ENCODE measurements around the gene SSH3. TPM values are rescaled to one million over a fixed set of nuclear protein-coding genes. Genes with fewer than 3 reads are reported as not detected.
A peak's percentile ranks its signal among the peaks of the same experiment; 100 is the strongest.

SSH3 gene
- total RNA-seq, 3 donors from 2014 or later, result 28.8 to 55.2 (median 34.4) TPM

DNA sequence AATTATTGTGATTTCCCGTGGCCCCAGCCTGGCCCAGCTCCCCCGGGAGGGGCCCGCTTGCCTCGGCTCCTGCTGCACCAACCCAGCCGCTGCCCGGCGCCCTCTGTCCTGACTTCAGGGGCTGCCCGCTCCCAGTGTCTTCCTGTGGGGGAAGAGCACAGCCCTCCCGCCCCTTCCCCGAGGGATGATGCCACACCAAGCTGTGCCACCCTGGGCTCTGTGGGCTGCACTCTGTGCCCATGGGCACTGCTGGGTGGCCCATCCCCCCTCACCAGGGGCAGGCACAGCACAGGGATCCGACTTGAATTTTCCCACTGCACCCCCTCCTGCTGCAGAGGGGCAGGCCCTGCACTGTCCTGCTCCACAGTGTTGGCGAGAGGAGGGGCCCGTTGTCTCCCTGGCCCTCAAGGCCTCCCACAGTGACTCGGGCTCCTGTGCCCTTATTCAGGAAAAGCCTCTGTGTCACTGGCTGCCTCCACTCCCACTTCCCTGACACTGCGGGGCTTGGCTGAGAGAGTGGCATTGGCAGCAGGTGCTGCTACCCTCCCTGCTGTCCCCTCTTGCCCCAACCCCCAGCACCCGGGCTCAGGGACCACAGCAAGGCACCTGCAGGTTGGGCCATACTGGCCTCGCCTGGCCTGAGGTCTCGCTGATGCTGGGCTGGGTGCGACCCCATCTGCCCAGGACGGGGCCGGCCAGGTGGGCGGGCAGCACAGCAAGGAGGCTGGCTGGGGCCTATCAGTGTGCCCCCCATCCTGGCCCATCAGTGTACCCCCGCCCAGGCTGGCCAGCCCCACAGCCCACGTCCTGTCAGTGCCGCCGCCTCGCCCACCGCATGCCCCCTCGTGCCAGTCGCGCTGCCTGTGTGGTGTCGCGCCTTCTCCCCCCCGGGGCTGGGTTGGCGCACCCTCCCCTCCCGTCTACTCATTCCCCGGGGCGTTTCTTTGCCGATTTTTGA is 17.5 kb upstream of the SSH3 start:
- no peak overlapping the region for H3K4me3 ChIP-seq
- TF ChIP-seq, protein P1, sequence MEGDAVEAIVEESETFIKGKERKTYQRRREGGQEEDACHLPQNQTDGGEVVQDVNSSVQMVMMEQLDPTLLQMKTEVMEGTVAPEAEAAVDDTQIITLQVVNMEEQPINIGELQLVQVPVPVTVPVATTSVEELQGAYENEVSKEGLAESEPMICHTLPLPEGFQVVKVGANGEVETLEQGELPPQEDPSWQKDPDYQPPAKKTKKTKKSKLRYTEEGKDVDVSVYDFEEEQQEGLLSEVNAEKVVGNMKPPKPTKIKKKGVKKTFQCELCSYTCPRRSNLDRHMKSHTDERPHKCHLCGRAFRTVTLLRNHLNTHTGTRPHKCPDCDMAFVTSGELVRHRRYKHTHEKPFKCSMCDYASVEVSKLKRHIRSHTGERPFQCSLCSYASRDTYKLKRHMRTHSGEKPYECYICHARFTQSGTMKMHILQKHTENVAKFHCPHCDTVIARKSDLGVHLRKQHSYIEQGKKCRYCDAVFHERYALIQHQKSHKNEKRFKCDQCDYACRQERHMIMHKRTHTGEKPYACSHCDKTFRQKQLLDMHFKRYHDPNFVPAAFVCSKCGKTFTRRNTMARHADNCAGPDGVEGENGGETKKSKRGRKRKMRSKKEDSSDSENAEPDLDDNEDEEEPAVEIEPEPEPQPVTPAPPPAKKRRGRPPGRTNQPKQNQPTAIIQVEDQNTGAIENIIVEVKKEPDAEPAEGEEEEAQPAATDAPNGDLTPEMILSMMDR (IDR thresholded peaks at IDR 0.05), result no peak
- no peak for TF ChIP-seq POLR2AphosphoS5 (IDR thresholded peaks at IDR 0.05)
- no peak for TF ChIP-seq POLR2A (IDR thresholded peaks at IDR 0.05)
- intact Hi-C loops (cut with DNase I; ENCODE audit: low total_unique reads), result no loop called here
- DNase-seq (ENCODE audit: low spot score in 2 of 2), result no peak
- H3K27ac ChIP-seq, result peak overlapping the region; percentile 97 to 99
- peaks cover 20% of the 10 kb centered on the region for H3K36me3 ChIP-seq
- peaks cover 8 to 21% of the 10 kb centered on the region in 2 donors for H3K4me1 ChIP-seq
- no peaks in the 10 kb centered on the region for H3K9me3 ChIP-seq
- H3K27me3 ChIP-seq, result no peaks in the 10 kb centered on the region

DNA sequence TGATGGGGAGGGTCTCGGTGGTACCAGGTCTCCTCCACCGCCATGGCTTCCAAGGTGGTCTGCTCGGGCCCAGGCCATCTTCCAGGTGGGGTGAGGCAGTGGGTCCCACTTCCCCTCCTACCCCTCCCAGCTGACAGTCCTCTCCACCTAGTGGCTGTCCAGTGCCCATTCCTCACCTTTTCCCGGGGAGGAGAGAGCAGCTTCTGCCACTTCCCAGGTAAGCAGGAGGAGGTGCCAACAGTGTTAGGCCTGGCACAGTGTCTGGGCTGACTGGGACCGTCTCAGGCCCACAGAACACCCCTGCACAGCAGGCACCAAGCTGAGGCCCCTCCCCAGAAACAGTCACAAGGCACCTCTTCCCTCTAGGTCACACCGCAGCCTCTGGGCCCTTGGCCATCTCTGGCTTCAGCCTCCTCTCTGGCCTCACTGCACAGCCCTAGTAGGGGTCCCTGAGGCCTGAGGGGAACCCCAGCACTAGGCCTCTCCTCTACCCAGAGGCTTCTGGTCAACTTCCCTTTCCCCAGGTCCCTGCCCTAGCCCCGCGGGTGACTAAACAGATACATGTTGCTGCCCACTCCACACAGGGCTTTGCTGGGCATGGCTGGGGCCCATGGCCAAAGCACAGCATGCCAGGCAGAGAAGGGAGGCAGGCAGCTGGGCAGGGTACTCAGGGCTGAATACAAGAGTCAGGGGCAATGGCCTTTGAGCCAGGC is 16.6 kb upstream of the SSH3 start:
- peaks cover 8 to 21% of the 10 kb centered on the region in 2 donors for H3K4me1 ChIP-seq
- no peak for DNase-seq (ENCODE audit: low spot score in 2 of 2)
- TF ChIP-seq POLR2A (IDR thresholded peaks at IDR 0.05), result no peak
- TF ChIP-seq, protein P1 (IDR thresholded peaks at IDR 0.05), result no peak
- no peak for TF ChIP-seq POLR2AphosphoS5 (IDR thresholded peaks at IDR 0.05)
- peaks cover 19% of the 10 kb centered on the region for H3K36me3 ChIP-seq
- H3K4me3 ChIP-seq, result no peak overlapping the region
- H3K27ac ChIP-seq, result peak overlapping the region; percentile 97 to 99
- no peaks in the 10 kb centered on the region for H3K9me3 ChIP-seq
- no peaks in the 10 kb centered on the region for H3K27me3 ChIP-seq
- intact Hi-C loops (cut with DNase I; ENCODE audit: low total_unique reads), result no loop called here

DNA sequence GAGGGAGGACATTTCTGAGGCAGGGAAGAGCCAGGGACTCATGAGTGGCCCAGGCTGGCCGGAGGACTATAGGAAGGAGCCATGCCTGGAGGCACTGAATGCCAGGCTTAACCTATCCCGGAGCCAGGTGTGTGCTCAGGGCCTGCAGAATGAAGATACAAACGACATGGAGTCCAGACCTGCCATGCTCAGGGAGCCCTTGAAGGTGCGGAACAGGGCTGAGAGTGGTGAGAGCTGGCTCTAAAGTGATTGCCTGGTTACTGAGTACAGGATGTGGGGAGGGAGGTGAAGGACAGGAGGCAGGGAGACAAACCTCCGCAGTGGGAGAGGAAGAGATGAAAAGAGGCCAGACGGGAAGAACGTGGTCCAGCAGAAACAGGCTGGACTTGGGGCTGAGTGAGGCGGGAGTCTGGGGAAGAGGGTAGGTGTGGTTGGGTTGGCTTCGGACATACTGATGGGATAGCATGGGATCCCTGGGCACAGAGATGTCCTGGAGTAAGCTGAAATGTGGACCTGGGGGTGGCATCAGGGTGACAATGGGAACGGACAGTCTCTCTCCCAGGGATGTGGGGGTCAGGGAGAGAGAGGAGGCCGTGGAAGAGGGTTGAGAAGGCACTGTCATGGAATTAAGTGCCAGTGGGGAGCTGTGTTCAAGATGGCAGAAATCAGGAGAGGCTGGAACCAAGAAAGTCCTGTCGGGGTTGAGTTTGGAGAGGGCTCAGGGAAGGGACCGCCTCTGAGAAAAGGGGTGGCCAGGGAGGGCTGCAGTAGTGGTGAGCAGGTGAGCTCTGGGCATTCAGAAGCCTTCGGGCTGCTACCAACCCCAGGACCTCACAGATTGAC is 15.8 kb upstream of the SSH3 start:
- Histone ChIP-seq H3K4me3 (peak overlapping the region in 2 of 3 donors; percentile 74 to 82), H3K9me3 (no peaks in the 10 kb centered on the region), H3K4me1 (peaks cover 8 to 21% of the 10 kb centered on the region in 2 donors), H3K27ac (peak overlapping the region; percentile 97 to 99), H3K36me3 (peaks cover 13% of the 10 kb centered on the region), H3K27me3 (no peaks in the 10 kb centered on the region)
- TF ChIP-seq POLR2AphosphoS5 (IDR thresholded peaks at IDR 0.05), result no peak
- TF ChIP-seq POLR2A (IDR thresholded peaks at IDR 0.05), result no peak
- DNase-seq (ENCODE audit: low spot score in 2 of 2), result no peak
- intact Hi-C loops (cut with DNase I; ENCODE audit: low total_unique reads), result no loop called here

DNA sequence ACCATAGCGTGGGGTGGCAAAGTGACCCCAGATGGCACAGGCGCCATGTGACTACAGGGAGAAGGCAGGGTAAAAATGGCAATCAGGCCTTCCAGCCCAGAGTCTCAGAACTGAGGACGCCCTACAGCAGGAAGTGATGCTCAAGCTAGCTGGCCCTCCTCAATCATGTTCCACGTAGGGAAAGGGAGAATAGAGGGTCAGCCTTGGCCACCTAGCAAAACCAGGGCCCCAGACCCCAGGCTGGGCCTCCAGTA is 15.2 kb upstream of the SSH3 start:
- H3K9me3 ChIP-seq, result no peaks in the 10 kb centered on the region
- H3K4me3 ChIP-seq, result peak overlapping the region; percentile 71 to 82 (median 74)
- TF ChIP-seq POLR2AphosphoS5 (IDR thresholded peaks at IDR 0.05) (no peak), POLR2A (IDR thresholded peaks at IDR 0.05) (no peak)
- TF ChIP-seq, protein P1 (IDR thresholded peaks at IDR 0.05), result no peak
- DNase-seq (ENCODE audit: low spot score in 2 of 2), result no peak
- H3K4me1 ChIP-seq, result peaks cover 8 to 21% of the 10 kb centered on the region in 2 donors
- H3K27ac ChIP-seq, result peak overlapping the region; percentile 97 to 99
- no peaks in the 10 kb centered on the region for H3K27me3 ChIP-seq
- peaks cover 7% of the 10 kb centered on the region for H3K36me3 ChIP-seq
- intact Hi-C loops (cut with DNase I; ENCODE audit: low total_unique reads), result no loop called here

DNA sequence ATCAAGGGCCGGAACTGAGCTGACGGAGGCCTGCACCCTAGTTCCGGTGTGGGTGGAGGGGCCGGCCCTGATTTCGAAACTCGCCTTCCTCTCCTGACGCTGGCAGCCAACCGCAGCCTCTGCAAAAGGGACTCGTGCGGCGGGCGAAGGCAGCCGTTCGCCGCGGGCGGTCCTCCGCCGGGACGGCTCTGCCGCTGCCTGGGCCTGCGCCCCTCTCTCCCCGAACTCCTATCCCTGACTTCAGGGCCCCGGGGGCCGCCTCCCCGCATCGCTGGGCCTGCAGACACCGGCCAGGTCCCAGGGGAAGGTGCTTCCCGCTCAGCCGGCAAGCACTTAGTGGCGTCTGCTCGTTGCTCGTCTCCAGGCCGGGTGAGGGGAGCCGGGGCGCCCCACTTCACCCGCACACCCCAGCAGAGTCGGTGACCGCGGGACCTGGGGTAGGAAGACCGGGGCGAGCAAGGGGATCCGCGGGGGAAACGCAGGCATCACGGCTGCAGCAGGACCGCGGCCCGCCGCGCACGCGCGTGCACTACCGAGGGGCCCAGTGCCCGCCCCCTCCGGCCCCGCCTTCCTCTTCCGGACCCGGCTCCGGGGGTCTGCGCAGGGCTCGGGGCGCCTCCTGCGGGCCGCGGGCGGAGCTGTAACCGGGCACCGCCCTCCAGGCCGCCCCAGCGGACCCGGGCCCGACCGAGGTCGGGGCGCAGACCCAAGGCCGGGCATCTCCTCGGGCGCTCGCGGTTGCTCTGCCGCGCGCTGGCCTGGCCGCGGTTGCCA is 14.7 kb upstream of the SSH3 start:
- Histone ChIP-seq H3K36me3 (peaks cover 2% of the 10 kb centered on the region), H3K27me3 (no peaks in the 10 kb centered on the region), H3K27ac (peak overlapping the region; percentile 97 to 99), H3K4me1 (peaks cover 8 to 21% of the 10 kb centered on the region in 2 donors), H3K9me3 (no peaks in the 10 kb centered on the region), H3K4me3 (peak overlapping the region; percentile 71 to 82 (median 74))
- DNase-seq (ENCODE audit: low spot score in 2 of 2), result peak; percentile 79 to 85
- intact Hi-C loops (cut with DNase I; ENCODE audit: low total_unique reads), result no loop called here
- peak; percentile 48 to 68 (median 61) for TF ChIP-seq POLR2AphosphoS5 (IDR thresholded peaks at IDR 0.05)
- TF ChIP-seq, protein P1 (IDR thresholded peaks at IDR 0.05), result no peak
- peak; percentile 20 for TF ChIP-seq POLR2A (IDR thresholded peaks at IDR 0.05)

Measured in breast epithelium (tissue), 4 donors.